OCI-LY3 (cell line): ENCODE data around the gene NAA40.

Source experiments
- CTCF ChIP-seq: fragments of 200-600, 300-600 bp; sonication (generic); IDR thresholded peaks from 2 replicates; pipeline ENCODE4 v1.5.1; 2014; ENCODE audit warnings: antibody characterized with exemption, low read length, low read depth
- EZH2phosphoT487 ChIP-seq: fragments of 200-600 bp; shearing (Covaris generic); IDR thresholded peaks from 2 replicates; pipeline ENCODE4 v1.6.1; 2018; ENCODE audit warnings: antibody characterized with exemption, mixed run types, low read depth

GRCh38 chr11:63922673-63923192 lies 16.1 kb upstream of the NAA40 start:
- TF ChIP-seq CTCF (no peak), EZH2phosphoT487 (no peak)
